NCI-H1105 (cell line): ENCODE data around the gene SMG6.
A peak's percentile ranks its signal among the peaks of the same experiment; 100 is the strongest.
"Not testable (repeated sequence)": the region's sequence is repeated elsewhere in the genome, so short reads cannot be mapped to it uniquely, and the experiment has no call there.

Source experiments
- DNase-seq: peaks from one replicate; lab custom pipeline; 2025; lab: John Stamatoyannopoulos, UW

The SMG6 gene

DNA sequence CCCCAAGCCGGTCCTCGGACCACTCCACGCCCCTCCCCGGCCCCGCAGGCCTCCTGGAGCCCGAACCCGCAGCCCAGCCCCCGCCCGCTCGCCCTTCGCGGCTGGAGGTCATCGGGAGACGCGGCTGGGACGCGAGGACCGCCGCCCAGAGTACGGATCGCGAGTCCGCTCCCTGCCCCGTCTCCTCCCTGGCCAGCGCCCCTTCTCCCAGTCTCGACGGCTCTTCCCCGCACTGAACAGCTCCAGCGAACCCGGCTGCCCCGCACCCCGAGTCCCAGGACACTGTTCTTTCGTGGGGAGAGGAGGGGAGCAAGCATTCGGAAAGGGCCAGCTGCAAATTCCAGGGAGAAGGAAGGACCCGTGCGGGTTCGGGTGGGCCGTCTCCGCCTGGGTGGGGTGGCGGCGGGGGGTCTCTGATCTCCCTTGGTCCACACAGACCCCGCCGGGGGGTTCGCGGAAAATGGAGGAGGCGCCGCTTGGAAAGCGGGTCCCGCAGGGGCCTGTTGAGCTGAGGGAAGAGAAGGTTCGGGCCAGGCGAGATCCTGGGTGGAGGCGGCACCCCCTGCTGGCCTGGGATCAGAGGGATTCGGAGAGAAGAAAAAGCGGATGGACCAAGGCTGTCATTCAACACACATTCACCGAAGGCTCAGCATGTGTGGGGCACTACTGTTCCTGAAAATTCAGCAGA is 277.8 kb downstream of the SMG6 start:
- peak; percentile 2 for DNase-seq

- DNase-seq: peak; percentile 29
Measured at GRCh38 chr17:2025220-2025621, 278.4 kb downstream of the SMG6 start, which contains the start of gene RTN4RL1. Gene RTN4RL1, minus strand, starts transcription at chr17:2025334. Its CDS starts 469 bp downstream, at chr17:2024865.

DNA sequence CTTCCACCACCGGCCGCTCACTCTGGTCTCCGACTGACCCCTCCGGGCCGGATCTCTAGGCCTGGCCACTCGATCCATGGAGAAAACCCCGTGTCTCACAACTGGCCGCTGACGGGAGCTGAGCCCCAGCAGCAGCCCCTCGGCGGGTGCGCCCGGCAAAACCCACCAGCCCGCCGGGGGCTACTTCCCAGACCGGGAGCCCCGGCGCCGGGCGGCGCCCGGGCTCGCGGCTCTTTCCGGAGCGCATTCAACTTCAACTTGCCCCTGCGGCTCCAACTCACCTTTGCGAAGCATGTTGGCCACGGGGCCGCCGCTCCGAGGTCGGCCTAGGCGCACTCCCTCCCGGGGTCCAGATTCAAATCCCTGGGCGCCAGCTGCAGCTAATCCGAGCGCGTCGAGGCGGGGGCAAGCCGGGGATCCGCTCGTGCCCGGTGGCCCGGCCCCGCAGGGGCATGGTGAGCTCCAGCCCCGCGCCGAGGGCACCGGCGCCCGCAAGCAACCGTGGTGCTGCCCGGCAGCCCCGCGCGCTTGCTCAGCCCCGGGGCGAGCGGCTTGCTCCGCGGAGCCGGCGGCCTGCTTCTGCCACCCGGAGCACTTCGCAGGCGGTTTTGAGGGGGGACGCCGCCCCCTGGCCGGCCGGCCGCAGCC is 278.9 kb downstream of the SMG6 start:
- DNase-seq: no peak

DNA sequence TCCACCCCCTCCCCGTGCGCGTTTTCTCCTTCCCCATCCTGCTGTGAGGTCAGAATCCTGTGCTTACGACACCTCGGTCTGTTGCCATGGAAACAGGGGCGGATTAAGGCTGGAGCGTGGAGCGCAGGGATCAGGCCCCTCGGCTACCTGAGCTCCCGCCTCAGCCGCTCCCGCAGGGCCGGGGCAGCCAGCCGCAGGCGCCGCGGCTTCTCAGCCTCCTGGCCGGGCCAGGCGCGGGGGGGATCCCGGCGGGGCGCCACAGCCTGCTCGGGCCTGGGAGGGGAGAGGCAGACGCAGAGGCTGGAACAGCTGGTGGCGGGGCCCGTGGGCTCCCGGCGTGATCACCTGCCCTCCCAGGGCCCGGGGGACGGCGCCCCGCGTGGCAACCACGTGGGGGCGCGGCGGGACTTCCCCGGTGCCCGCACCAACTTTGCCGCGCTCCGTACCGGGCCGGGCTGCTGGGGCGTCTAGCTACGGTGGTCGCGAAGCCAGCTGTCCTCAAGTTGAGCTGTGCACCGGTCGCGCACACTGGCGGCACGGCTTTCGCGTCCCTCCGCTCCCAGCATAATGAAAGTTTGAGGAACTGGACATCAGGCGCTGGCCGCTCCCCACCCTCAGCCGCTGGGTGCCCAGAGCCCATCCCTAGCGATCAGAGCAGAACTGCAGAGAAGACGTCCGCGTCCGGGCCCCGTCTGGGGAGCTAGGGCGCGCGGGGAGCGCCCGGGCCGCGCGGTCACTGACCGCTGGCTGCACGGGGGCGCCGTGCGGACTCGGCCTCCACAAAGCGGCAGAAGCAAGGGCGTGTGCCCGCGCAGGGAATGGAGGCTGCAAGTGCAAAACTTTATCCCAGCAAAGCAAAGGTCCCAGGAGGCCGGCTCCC is 279.7 kb downstream of the SMG6 start:
- peak; percentile 60 for DNase-seq

- DNase-seq: no peak
Measured at GRCh38 chr17:2023256-2023655, 280.3 kb downstream of the SMG6 start.

- DNase-seq: no peak
Measured at GRCh38 chr17:2022647-2023240, 280.8 kb downstream of the SMG6 start.

DNA sequence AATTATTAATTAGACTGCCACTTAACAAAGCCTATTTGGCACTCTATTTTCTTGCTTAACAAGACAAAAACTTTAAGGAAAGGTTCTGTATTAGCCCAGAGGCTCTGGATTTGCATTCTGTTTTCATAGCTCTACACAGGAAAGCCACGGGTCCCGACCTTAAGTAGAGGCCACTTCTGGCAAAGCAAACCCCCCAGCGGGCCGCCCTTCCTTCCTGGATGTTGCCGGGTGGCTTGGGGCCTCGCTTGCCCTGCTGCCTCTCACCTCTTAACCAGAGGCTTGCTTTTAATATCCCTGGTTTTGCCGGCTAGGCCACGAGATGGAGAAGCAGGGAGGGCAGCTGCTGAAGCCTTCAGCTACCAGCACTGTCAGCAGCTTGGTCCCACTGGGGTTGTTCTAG is 282.9 kb downstream of the SMG6 start:
- no peak for DNase-seq

- DNase-seq: no peak
Measured at GRCh38 chr17:2019723-2020122, 283.9 kb downstream of the SMG6 start.

GRCh38 chr17:2018716-2019510 is 284.7 kb downstream of the SMG6 start:
- DNase-seq: no peak

- no peak for DNase-seq
Measured at GRCh38 chr17:2017274-2017941, 286.2 kb downstream of the SMG6 start.

DNA sequence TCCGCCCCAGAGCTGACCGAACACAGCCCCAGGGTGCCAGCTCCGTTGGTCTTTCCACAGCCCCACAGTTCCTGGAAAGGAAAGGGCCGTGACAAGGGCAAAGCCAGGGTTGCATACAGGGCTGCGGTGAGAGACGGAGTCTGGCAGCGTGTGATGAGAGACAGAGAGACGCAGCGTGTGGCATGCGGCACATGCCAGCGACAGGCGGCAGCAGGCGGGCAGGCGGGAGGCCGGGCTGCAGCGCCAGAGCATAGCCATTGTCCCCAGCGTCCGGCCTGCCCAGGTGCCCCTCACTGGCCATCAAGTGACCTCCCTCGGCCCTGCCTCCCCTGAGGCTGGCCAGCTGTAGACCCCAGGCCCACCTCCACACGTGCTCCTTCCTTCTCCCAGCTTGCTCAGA is 287.1 kb downstream of the SMG6 start:
- DNase-seq: no peak

DNA sequence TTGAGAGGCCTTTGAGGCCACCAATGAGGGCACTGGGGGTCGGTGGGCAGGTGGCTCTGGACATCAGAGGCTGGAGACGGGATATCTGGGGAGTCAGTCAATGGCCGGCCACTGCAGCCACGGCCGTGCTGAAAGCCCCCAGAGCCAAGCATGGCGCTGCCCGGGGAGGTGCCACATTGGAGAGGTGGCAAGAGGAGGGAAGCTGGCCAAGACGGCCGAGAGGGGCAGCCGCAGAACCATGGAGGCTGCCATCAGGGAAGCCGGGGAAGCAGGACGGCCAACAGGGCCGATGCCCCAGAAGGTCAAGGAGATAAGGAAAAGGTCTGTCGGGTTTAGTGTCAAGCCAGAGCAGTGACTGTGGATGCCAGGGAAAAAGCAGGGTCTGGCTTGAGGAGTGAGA is 288.3 kb downstream of the SMG6 start:
- no peak for DNase-seq

- DNase-seq: no peak
Measured at GRCh38 chr17:2013994-2014317, 289.6 kb downstream of the SMG6 start.

GRCh38 chr17:2013220-2013993 is 290.2 kb downstream of the SMG6 start:
- DNase-seq: not testable (repeated sequence)

- no peak for DNase-seq
Measured at GRCh38 chr17:2012499-2012898, 291.1 kb downstream of the SMG6 start.

GRCh38 chr17:2011411-2012371 is 291.9 kb downstream of the SMG6 start:
- DNase-seq: peak; percentile 3
